ENCODE results near the gene SHISA9. TPM values are rescaled to one million over a fixed set of nuclear protein-coding genes. Genes with fewer than 3 reads are reported as not detected.

Gene SHISA9
- total RNA-seq, 1 donor from 2014 or later = 0.52 TPM

- DNase-seq (ENCODE audit: low spot score) = no peak
Measured at GRCh38 chr16:13171313-13171712, 269.9 kb downstream of the SHISA9 start.

DNA sequence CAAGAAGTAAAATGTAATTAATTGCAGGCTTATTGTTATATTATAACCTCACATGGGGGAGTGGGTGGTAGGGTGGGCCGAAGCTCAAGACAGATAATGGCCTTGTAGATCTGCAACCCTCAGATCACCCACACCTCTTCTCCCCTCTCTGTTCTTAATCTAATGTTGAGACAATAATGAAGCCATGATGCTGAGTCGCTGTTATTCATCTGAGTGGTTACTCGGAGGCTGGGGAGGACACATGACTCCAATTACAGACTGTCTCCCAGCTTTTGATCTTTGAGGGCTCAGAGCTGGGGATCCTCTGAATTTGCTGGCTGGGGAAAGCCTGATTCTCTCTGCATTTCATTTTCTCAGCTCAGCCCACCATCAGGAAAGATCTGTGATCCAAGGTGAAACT lies 275.3 kb downstream of the SHISA9 start:
- DNase-seq (ENCODE audit: low spot score) = no peak

DNA sequence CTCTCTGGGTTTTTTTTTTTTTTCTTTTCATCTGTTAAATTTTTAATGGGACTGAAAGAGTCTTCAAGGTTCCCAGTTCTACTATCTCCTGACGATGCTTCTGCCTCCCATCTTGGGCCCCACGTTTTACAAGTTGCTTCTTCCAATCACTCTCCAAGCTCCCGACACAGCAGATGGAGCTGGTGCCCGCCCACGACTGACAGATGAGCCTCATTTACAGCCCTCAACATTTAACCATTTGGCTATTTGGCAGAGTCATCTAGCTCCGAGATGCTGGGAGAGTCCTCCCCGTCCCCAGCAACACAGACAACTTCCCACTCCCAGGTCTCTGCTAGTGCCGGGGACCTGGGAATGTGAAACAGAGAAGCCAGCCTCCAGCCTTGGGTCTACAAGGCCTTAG lies 276.9 kb downstream of the SHISA9 start:
- no peak for DNase-seq (ENCODE audit: low spot score)

GRCh38 chr16:13181432-13181831 lies 280.0 kb downstream of the SHISA9 start:
- DNase-seq (ENCODE audit: low spot score) = no peak

GRCh38 chr16:13186813-13187212 lies 285.4 kb downstream of the SHISA9 start:
- DNase-seq (ENCODE audit: low spot score) = no peak

- DNase-seq (ENCODE audit: low spot score) = no peak
Measured at GRCh38 chr16:13189250-13189649, 287.9 kb downstream of the SHISA9 start.

DNA sequence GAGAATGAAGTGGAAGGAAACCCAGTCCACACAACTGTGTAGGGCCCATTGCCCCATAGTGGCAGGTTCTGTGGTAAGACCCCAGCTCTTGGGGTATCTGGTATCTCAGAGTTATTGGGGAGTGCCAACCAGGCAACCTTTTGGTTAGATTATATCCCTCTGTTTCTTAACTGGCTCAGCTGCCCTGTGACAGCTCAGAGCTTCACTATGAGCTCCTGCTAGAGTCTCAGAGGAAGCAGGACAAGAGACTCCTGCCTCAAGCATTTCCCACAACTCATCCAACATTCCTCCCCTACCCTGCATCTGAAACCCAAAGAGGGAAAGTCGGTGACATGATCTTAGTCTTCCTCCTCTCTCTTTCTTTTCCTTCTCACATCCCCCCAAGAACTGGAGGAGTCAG lies 292.3 kb downstream of the SHISA9 start:
- no peak for DNase-seq (ENCODE audit: low spot score)

DNA sequence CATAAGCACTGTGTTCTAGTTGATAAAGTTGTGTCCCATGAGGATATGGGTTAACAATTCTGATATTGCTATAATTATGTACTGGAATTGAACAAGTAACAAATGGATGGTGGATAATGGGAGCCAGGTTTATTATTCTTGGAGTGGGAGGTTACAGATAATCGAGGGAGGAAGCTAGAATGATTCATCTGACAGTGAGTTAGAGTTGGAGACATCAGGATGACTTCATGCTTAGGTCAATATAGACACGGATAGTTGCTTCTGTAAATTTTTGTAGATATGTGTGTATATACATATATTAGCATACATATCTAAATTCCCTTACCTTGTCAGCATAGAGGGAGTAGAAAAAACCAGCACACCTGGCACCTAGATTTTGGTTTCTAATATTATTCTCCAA lies 293.4 kb downstream of the SHISA9 start:
- no peak for DNase-seq (ENCODE audit: low spot score)

GRCh38 chr16:13203725-13204124 lies 302.3 kb downstream of the SHISA9 start:
- no peak for DNase-seq (ENCODE audit: low spot score)

DNA sequence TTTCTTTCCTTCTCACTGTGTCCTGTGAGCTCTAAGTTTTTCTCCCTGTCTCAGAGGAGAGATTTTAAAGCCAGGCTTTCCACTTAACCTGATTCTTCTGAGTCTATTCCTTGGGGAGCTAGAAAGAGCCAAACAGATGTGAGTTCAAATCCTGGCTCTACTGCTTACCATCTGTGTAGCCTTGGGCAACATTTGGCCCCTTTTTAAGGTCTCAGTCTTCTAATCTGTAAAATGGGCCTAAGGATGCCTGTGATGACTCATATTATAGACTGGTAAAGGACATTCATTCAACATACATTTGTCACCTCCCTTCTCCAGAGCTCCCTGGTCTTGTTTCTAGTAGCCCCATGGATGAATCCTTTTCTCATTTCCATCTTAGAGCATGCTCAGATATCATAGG lies 304.0 kb downstream of the SHISA9 start:
- no peak for DNase-seq (ENCODE audit: low spot score)

DNA sequence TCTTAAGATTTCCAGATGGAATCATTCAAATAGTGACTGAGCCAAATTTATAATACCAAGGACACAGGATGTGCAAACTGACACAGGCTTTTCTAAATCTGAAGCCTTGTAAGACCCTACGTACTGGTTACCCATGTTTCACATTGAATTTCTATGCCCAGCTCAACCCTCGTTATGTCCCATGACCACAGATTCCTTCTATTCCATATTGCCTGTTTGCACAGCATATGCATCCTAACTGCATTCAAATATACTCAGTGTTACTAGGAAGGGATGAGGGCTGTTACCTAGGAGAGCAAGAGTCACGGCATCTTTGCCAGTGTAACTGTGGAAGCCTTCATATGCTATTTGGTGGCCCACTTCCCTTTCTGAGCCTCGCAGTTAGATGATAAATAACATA lies 305.2 kb downstream of the SHISA9 start:
- no peak for DNase-seq (ENCODE audit: low spot score)

DNA sequence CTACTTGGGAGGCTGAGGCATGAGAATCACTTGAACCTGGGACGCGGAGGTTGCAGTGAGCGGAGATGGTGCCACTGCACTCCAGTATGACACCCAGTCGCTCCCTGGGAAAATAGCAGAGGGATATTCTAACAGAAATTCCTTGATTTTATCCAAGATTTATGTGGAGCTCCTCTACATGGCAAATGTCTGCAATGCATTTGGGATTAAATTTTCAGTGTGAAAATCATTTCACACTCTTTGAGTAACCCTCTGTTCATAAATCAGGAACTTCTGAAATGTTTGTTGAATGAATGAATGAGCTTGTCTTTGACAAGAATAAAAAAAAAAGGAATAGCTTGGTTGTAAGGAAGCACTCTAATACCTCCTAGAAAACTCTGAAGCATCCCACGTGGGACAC lies 305.8 kb downstream of the SHISA9 start:
- no peak for DNase-seq (ENCODE audit: low spot score)

- no peak for DNase-seq (ENCODE audit: low spot score)
Measured at GRCh38 chr16:13223666-13224065, 322.3 kb downstream of the SHISA9 start.

GRCh38 chr16:13229039-13229438 lies 327.6 kb downstream of the SHISA9 start:
- DNase-seq (ENCODE audit: low spot score) = no peak

DNA sequence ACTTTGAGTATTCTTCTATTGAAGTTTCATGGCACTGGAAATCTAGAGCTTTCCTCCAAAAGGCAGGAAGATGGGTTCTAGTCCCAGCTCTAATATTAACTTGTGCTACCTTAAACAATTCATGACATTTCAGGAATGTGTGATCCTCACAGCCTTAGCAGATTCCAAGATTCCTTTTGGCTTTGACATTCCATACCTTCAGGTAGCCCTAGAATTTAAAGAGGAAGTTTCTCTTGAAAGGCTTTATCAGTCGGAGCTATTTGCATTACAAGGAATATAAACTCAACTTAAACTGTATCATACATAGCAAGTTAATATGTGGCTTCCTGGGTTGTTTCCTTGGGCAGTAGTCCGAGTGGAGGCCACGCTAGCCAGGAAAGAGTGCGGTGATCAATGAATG lies 330.0 kb downstream of the SHISA9 start:
- DNase-seq (ENCODE audit: low spot score) = no peak

- DNase-seq (ENCODE audit: low spot score) = no peak
Measured at GRCh38 chr16:13234999-13235398, 333.6 kb downstream of the SHISA9 start.

DNA sequence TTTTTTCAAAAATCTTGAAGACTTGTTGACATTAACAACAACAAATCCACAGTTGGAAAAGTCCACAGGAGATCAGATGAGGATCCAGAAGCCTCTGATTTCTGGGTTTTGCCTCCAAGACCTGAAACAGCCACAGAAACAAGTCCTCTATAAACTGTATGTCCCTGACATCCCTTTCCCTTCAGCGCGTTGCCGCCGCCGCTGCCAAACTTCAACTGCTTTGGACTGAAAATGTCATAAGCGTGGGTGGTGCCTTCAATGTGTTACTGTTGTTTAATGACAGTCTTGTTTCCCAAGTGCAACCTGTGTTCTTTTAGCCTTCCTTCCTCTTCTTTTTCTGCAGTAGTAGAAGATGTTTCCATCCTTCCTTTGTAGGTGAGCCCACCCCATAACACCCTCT lies 334.9 kb downstream of the SHISA9 start:
- DNase-seq (ENCODE audit: low spot score) = no peak

DNA sequence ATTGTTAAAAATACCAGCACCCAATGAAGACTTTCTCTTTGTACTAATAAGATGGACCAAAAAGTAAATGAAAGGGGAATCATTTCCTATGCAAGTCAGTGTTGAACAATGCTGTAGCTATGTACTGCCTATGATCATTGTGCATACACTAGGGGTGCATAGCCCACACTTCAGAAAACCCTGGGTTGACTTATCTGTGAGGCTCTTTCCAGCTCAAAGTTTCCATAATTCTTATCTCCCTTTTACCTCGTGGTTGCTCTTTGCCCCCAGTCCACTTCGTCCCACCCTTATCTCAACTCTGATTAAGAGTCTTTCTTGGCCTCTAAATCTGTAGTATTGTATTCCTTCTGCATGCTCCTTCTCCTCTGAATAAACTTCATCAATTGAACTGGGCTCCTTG lies 336.8 kb downstream of the SHISA9 start:
- no peak for DNase-seq (ENCODE audit: low spot score)

GRCh38 chr16:13242201-13242600 lies 340.8 kb downstream of the SHISA9 start:
- DNase-seq (ENCODE audit: low spot score) = no peak

- DNase-seq (ENCODE audit: low spot score) = no peak
Measured at GRCh38 chr16:13244770-13245169, 343.4 kb downstream of the SHISA9 start.

GRCh38 chr16:13245713-13246377 lies 344.4 kb downstream of the SHISA9 start:
- DNase-seq (ENCODE audit: low spot score) = no peak

DNA sequence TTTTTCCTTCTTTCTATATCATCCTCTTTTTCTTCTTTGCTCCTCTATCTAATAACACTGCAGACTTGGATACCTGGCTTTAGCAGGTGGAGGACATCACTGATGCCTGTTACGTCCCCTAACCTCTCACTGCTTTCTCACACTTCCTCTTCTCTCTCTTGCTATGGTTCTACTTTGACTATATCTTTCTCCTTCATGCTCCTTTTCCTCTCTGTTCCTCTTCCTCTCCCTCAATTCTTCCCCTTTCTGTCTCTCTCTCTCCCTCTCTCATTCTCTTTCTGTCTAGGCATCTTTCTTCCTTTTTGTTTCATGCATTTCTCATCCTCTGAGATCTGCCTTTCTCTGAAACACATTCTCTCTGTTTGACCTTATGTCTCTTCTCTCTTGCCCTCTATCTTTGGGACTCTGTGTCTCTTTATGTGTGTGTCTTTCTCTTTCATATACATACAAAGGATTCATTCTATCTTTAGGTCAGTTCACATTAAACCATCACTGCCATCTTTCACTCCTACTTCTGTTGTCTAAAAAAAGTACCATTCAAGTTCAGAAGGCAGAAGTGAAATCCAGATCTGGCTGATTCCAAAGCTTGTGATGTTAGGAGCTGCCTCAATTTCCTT lies 353.7 kb downstream of the SHISA9 start:
- DNase-seq (ENCODE audit: low spot score) = no peak

DNA sequence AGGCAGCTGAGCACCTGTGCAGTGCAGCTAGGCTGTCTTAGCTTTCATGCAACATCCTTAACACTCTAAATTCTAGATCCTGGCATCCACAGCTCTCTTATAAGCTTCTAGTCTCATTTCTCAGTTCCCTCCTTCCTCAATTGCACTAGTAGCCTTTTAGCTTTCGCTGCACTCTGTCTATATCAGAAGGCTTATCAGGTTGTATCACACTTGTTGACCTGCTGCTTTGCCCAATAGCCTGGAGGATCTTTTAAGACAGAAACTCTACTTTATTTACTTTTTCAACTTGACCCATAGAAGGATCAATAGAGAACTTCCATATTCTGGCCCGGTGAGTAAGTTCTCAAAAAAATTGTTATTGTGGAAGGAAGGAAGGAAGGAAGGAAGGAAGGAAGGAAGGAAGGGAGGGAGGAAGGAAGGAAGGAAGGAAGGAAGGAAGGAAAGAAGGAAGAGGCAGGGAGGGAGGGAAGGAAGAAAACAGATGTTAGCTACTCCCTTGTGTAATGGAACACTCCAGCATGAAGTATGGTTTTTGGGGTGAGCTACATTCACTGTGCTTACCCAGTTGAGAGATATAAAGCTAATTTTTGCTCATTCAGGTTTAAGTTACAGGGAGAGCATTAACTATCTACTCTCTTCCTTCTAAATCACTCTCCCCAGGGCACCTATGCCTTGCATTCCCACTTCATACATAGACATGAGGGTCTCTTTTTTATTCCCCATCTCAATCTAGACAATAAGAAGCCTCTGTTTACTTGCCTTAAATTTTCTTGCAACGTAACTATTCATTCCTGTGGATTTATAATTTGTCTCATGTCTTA lies 361.1 kb downstream of the SHISA9 start:
- no peak for DNase-seq (ENCODE audit: low spot score)
